Left renal pelvis (tissue), 4 donors: Measurements from ENCODE around the gene JAG1. TPM values are rescaled to one million over a fixed set of nuclear protein-coding genes. Genes with fewer than 3 reads are reported as not detected.
"Not testable (repeated sequence)": the region's sequence is repeated elsewhere in the genome, so short reads cannot be mapped to it uniquely, and the experiment has no call there.

Experiments used
- DNase-seq, 4 donors: peaks; one replicate each; pipeline ENCODE4 v3.0.0-alpha.2; 2013; ENCODE audit warnings: low read depth in 4 of 4, low spot score in 3 of 4
- polyA plus RNA-seq, 4 donors: library from polyadenylated mRNA; unstranded; fragments of 120-200 nt; gene quantifications; one replicate each; pipeline ENCODE4 v1.2.1, GENCODE V29; 2013; ENCODE audit not compliant: insufficient read length in 4 of 4

Gene JAG1
- polyA plus RNA-seq, 4 donors, result 27.4 to 203 (median 182) TPM

DNA sequence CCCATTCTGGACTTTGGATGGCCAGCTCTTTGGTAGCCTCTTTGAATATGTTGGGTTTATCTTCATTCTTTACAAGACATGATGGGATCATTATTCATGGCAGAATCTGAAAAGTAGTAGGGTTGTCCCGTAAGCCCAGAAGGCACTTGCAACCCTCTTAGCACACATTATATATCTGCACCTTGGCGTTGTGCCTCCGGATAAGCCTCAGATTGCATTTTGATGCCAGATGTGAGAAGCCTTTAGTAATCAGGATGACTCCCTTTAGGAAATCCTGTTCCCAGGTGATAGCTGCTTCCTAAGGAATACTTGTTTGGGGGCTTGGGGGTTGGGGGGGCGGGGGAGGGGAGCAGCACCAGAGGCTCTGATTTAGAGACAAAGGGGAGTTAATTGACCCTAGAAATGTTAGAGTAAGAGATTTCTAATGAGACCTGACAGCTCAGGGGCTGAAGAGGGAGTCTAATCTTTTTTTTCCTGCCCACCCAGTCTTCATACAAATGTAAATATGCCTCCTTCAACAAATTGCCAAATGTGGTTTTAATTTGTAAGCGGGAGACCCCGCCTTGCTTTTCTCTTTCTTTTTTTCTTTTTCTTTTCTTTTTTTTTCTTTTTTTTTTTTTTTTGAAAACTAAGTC is 55.1 kb downstream of the JAG1 start:
- no peak for DNase-seq

DNA sequence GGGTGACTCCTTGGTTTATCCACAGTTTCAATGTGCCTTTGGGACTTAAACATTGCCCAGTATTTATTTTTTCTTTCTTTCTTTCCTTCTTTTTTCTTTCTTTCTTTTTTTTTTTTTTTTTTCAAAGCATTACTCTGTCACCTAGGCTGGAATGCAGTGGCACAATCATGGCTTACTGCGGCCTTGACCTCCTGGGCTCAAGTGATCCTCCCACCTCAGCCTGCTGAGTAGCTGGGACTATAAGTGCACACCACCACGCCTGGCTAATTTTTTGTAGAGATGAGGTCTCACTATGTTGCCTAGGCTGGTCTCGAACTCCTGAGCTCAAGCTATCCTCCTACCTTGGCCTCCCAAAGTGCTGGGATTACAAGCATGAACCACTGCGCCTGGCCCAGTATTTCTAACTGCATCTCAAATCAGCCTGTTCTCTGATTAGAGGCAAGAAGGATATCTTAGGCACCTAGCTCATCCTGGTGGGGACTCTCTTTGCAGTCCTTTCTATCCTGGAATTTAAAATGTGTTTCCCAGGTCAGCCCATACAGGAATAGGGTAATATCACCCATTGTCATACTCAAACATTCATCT is 56.2 kb downstream of the JAG1 start:
- DNase-seq, result not testable (repeated sequence)

DNA sequence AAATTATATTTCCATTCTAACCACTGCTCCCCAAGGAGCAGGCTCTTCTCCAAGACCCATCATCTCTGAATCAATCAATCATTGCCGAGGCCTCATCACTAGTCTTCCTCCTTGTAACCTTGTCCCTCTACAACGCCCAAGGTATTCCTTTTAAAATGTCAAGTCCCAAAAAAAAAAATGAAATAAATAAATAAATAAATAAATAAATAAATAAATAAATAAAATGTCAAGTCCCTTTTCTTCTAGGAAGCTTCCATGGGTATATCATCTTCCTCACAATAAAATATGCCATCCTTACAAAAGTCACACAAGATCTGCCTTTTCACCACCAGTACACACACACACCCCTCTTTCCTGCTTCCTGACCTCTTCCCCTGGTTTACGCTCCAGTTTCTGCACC is 57.6 kb downstream of the JAG1 start:
- no peak for DNase-seq

DNA sequence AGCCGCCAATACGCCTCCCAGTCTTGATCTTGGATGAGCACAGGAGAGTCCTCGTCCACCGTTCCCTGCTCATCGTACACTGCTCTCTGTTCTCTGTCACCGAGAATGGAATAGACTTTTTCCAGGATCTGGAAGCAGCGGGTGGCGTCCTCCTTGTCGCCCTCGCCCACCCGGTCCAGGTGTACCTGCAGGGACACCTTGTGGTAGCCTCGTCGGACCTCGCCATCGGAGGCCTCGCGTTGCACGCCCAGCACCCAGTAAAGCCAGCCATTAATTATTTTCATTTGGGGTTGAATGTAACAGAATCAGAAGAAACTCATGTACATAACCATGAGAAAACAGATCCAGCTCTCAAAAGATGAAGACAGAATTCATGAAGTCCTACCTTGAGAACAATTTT is 59.9 kb downstream of the JAG1 start:
- no peak for DNase-seq

DNA sequence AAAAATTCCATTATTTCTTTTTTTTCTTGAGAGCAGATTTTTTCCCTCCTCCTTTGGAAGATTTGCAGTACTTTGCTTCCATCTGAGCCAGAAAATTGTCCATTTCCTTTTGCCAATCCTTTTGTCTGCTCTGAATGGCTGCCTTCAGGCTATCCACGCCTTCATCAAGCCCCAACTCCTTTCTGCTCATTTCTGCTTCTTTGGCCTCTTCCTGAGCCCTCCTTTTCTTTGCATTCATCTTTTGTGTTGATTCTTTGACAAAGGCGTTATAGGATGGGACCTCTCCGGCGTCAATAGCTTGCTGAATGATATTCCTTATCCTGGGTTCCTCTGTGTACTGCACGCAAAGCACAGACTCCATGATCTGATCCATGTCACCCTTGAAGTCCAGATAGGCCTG is 60.4 kb downstream of the JAG1 start:
- not testable (repeated sequence) for DNase-seq

DNA sequence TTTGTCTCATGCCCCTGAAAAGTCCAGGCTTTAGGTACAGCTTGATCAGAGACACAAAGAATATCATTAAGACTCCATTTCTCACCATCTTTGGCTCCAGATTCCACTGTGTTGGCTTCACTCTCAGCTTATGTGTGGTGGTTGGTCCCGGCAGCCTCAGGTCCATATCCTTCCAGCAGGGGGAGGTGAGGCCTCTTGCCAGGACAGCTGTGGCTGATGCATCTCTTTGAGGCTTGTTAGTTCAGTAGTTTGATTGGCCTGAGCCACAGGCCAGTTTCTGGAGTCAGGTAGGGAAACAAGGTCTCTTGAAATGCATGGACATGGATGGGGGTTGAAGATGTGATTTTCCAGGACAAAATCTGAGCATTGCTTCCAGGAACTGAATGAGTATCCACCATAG is 62.4 kb downstream of the JAG1 start:
- DNase-seq, result no peak

DNA sequence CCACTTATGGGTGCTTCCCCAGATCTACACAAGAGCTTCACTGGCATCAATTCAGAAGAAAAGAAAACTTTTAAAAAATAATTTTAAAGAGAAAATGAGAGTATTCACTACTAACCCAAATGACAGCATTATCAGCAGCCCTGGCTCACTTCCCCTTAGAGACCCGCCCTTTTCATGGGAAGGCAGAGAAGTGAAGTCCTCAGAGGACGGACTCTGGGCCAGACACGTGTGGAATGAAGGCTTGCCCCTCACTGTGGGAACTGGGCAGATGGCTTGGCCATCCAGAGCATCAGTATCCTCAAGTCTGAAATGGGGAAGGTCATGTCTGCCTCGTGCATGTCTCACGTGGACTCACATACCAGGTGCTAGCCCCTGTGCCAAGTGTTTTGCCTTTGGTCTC is 63.5 kb downstream of the JAG1 start:
- no peak for DNase-seq

DNA sequence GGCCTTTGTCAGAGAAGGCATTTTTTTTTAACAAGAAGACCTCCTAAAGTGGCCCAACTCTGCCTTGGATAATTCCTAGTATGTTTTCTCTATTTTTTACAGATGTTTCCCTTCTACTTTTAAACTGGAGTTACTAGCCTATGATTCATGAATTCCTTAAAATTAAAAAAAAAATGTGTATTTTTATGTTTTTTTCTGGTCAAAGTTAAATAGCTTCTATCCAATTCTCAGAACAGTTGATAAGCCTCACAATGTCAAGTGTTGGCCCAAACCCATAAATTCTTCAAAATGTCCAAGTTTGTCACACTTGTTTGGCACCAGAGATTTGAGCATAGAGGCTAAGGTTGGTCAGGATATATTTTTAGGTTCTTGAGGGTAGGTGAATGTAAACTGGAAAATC is 64.0 kb downstream of the JAG1 start:
- DNase-seq, result no peak

DNA sequence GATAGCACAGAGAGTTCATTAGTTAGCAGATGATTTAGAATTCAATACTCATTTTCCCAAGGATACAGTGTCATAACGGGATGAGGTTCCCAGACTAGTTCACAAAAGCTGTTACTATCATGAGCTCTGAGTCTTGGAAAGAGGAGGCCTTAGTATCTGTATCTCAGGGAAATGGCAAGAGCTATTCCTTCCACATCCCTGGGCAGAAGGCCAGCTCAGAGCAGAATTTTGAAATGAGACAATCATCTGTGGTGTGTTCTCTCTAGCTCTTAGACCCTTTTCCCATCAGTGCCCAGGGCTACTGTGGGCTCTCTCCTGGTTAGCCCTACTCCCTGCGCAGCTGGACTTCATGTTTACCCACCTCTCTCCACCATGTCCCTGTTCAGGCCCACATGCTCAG is 64.5 kb downstream of the JAG1 start:
- no peak for DNase-seq

DNA sequence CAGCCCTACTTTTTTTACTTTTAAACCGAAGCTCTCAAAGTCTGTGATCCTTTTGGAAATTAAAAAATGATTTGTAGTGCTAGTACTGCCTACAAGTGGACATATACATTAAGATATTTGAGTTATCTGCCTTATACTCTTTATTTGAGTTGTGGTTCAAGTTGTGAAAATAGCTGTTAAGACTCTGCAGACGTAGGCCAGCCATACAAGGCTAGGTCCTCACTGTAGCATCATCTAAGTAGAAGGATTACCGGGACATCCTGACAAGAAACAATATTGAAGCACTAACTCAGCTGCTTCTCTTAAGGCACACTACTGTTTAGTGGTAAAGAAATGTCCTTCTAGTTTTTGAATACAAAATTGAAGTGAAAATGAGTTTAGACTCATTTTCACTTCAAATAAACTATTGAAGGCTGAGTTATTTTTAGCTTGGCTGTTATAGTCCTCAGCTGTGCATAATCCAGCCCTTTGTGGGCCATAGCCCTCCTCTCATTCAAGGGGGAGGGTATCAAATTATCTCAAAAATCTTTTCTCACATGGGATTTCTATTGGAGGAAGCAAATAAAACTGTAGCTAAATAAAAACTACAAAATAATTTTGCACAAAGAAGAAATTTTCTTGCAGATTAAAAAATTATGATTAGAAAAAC is 68.1 kb downstream of the JAG1 start:
- no peak for DNase-seq

DNA sequence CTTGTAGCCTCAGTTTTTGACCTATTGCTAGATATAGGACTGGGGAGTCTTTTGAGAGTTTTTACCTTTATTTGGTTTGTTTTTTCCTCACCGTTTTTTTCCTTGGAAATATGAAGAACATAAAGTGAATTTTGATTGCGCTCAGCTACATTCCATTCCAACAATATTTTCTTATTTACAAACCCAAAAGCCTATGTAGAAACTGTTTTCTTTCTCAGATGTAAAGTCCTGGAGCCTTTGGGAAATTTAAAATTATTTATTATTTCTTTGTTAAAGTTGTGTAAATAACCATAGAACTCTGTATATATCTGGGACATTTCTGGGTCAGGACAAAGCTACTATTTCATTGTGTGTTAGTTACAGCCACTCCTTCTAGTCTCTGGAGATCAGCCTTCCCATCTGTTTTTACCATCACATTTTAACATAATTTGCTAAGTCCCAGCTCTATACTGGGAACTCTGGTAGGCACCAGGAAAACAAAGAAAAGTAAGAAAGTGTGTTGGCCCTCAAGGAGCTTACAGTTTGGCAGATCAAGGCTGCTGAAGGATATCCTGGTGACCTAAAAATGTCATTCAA is 68.8 kb downstream of the JAG1 start:
- no peak for DNase-seq

DNA sequence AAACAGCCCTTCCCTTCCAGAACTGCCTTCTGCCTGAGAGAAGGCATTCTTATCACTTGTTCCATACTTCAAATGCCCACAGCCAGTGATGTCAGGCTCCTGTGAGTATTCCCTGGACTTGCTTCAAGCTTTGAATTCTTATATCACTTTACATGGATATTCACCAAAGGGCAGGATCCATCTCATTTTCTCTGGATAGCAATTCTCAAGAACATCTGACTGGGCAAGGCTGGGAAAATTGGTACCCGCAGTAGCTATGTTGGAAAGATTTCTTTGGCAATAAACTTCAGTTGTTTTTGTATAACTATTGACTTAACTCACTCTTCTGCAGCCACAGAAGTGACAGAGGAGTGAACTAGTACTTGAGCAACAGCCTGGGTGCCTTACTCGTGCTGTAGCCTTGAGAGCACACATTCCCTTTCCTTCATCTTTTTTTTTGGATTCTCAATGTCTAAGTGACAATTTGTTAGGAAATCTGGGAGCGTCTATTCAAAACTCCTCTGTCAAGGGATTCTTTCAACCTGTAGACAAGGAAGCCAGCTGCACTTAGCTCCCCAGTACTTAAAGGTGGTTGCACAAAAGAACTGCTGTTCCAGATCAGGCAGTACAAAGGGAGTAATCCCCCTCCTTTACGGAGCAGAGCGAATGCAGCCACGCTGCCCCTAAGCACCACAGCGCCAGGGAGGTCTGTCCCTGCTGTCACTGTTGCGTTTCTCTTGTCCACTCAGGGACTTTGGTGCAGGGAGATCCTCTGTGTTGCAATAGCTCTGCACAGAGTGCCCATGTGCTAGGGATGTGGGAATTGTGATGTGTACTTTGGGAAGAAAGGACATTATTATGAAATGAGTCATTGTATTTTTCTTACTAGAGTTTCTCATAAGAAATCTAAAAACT is 69.6 kb downstream of the JAG1 start:
- no peak for DNase-seq

DNA sequence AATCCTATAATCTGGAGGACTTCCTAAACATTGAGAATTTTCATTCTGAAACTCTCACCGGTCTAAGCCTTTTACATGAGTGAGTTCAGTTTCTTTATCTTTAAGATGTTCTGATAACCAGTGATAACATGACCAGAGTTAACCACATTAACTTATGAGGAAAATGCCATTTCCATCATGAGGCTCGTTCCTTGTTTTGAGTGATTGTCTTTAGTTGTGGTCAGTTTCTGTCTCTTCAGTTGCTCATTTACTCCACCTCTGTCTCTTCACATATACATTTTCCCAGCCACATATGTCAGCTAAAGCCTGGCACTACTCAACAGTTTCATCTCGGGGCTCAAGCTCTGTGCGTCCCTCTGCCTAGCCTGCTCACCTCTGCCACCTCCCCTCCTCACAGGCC is 70.4 kb downstream of the JAG1 start:
- no peak for DNase-seq

DNA sequence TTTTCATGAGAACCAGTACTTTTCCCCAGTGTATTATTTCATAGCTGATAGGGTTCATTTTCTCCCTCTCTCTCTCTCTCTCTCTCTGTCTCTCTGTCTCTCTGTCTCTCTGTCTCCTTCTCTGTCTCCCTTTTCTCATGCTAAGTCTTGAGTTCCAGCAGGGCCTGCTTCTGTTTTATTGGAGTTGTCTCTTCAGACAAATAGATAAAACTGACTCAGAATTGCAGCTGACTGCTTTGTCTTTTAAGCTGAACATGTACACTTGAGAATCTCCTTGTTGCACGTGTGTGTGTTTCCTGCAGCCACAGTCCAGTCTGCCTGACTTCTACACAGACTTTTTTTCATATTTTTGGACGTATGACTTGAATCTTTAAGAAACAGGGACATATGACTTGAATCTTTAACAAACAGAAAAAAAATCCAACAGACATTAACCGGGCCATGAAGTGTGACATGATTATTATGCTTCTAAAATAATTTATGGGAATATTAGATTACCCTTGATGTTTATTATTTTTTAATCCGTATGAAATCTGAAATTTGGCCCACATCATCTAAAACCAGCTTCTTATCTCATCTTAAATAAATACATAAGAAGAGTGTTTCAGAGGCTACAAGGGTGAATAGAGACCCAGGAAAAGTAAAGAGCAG is 71.5 kb downstream of the JAG1 start:
- DNase-seq, result no peak

DNA sequence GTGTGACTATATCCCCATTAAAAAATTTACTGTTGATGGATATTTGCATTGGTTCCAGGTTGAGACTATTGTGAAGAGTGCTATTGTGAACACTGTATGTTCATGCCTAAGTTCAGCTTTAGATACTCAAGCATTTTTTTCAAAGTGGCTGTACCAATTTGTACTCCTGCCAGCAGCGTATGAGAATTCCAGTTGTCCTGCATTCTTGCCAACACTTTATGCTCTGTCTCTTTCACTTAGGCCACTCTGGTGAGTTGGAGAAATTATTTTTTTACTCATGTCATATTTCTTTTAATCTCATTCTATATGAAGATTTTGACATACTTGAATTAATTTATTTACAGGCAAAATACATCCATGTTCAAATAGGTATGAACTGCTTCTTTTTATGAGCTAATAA is 76.2 kb downstream of the JAG1 start:
- DNase-seq, result no peak

DNA sequence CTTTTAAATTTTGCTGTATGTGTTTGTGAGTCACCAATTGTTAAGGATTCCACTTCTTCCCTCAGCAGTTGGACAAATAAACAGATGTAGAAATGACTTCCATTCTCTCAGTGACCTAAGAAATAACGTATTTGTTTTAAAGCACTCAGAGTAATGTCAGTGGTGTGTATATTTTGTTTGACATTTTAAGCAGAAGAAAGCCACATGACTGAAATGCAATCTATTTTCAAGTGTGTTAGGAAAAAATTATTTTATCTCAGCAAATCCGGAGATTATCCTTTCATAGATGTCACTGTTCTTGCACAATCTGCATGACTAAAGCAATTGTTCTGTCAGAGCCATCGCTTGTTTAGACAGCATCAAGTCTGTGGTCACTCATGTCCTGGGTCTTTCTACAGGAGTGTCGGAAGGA is 77.1 kb downstream of the JAG1 start:
- no peak for DNase-seq

DNA sequence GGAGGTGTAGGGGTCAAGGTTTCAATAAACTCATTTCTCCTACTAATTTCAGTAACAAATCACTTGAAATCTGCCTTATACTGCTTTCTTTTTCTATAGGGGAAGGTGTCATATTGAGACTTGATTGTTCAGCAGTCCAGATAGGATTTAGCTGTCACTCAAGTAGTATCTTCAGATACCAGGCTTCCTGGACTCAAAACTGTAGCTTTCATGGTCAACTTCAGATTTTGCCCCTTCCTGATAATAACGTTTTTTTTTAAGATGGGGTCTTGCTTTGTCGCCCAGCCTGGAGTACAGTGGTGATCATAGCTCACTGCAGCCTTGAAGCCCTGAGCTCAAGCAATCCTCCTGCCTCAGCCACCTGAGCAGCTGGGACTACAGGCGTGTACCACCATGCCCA is 77.8 kb downstream of the JAG1 start:
- DNase-seq, result no peak

DNA sequence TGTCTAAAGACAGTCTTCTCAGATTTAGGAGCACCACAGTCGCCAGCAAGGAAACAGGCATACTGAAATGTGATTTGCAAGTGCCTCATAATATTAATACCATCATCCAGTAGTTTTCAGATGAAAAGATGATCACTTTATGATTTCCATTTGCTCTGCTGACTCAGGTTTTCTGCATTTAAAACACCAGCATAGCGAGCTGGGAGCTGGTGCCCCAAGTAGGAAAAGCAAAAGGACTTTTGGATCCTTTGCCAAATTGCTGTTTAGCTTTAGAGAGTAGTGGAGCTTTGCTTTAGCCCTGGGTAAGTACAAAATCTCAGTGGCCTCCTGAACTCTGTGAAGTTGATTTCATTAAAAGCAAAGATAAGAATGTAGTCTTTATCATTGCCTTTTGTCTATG is 78.5 kb downstream of the JAG1 start:
- no peak for DNase-seq

DNA sequence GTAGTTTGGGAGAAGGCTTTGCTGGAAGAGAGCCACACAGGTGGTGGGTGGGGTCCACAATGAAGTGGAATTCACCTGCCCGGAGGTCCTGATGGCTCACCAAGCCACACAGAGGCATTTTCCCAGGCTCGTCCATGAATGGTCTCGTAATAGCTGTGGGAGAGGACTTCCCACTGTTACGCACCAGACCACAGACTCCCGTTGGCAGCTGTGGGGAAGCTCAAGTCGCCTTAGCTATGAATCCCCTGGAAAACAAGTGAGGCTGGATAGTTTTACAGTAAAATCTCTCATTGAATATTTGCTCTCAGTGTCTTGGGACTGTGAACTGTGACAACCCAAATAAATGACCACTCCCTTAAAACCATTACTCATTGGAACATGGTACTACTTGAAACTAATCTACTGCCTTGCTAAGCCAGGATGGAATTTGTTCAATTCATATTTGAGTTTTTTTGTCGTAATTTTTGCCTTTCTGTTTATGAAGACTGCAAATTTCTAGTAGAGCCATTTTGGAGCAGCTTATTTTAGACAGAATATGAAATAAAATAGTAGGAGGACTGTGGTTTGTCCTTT is 79.4 kb downstream of the JAG1 start:
- no peak for DNase-seq

DNA sequence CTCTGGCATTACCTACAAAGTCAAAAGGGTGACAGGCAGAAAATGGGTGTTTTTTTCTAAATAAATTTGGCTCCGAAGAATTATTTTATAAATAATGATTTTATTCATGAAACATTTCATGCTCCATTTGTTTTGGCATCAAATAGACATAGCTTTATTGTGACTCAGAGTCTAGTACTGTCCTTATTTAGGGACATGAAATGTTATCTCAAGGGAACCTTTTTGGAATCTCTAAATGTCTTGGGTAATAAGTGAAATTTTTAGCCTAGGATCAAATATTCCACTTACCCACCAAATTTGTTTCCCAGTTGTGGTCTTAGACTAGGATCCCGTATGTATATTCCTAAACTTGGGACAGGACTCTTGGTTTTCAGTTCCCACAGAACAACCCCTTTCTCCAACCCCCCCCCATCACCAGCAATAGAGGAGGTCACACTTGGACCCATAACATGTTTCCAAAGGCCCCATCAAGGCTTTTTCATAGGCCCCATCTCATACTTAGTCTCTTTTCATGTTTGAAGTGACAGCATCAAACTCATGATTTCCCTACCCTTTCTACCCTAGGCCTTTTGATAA is 81.8 kb downstream of the JAG1 start:
- no peak for DNase-seq
